ENCODE measurements around the gene PAM.

- TF ChIP-seq CTCF (CRISPR knock-in tag; IDR thresholded peaks at IDR 0.05) (no peak), EP300 (IDR thresholded peaks at IDR 0.05; ENCODE audit: low read depth in 2 of 2, low read length in 2 of 2) (no peak), EP300 (CRISPR knock-in tag; IDR thresholded peaks at IDR 0.05; ENCODE audit: borderline replicate concordance) (no peak), POLR2A (IDR thresholded peaks at IDR 0.05; ENCODE audit: insufficient read depth in 1 of 2, low read depth in 2 of 2, low read length in 2 of 2) (no peak), RXRB (CRISPR knock-in tag; IDR thresholded peaks at IDR 0.05; ENCODE audit: borderline replicate concordance) (no peak), PBX3 (CRISPR knock-in tag; IDR thresholded peaks at IDR 0.05; ENCODE audit: borderline replicate concordance) (no peak), ZBTB42 (CRISPR knock-in tag; IDR thresholded peaks at IDR 0.05) (no peak), ZNF326 (CRISPR knock-in tag; IDR thresholded peaks at IDR 0.05; ENCODE audit: borderline replicate concordance) (no peak), ATF3 (CRISPR knock-in tag; IDR thresholded peaks at IDR 0.05) (no peak), JUNB (CRISPR knock-in tag; IDR thresholded peaks at IDR 0.05; ENCODE audit: borderline replicate concordance) (no peak)
Measured at GRCh38 chr5:102722931-102723330, 32.2 kb upstream of the PAM start.
